Erythroblast (primary cell): Measurements from ENCODE around the gene NOX3.

ENCODE experiments used
- GATA1 ChIP-seq: IDR thresholded peaks from 2 replicates; pipeline ENCODE4 v1.6.1; 2011; ENCODE audit warnings: low read depth, mild to moderate bottlenecking, control low read depth, low read length, moderate library complexity
- POLR2A ChIP-seq: IDR thresholded peaks from 2 replicates; pipeline ENCODE4 v1.6.1; 2011; ENCODE audit warnings: mild to moderate bottlenecking, low read length

GRCh38 chr6:155429321-155429893, 26.2 kb downstream of the NOX3 start:
- TF ChIP-seq POLR2A (no peak), GATA1 (no peak)
